HG02759 (cell line): Measurements from ENCODE around the gene CACTIN.
"Not testable (repeated sequence)": the region's sequence is repeated elsewhere in the genome, so short reads cannot be mapped to it uniquely, and the experiment has no call there.

Experiments used
- ATAC-seq: cut with Tn5 transposase; IDR thresholded peaks from one replicate; pipeline ENCODE4 v1.9.1; 2021; ENCODE audit warnings: mild to moderate bottlenecking, moderate library complexity; ENCODE audit not compliant: unreplicated experiment

The CACTIN gene

DNA sequence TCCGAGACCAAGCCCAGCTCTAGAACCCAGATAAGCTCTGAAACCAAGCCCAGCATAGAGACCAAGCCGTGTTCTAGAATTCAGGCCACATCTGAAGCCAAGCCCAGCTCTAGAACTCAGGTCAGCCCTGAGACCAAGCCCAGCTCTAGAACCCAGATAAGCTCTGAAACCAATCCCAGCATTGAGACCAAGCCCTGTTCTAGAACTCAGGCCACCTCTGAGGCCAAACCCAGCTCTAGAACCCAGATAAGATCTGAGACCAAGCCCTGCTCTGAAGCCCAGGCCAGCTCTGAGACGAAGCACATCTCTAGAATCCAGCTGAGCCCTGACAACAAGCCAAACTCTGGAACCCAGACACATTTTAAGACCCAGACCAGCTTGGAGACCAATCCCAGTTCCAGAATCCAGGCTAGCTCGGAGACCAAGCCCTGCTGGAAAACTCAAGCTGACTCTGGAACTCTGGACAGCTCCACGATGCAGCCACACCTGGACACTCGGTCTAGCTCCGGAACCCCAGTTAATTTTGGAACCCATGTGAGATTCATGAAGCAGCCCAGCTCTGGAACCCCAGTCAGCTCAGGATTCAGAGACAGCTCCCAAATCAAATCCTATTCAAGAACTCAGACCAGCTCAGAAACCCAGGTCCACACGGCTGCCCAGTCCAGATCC is 35.5 kb downstream of the CACTIN start:
- ATAC-seq = no peak

DNA sequence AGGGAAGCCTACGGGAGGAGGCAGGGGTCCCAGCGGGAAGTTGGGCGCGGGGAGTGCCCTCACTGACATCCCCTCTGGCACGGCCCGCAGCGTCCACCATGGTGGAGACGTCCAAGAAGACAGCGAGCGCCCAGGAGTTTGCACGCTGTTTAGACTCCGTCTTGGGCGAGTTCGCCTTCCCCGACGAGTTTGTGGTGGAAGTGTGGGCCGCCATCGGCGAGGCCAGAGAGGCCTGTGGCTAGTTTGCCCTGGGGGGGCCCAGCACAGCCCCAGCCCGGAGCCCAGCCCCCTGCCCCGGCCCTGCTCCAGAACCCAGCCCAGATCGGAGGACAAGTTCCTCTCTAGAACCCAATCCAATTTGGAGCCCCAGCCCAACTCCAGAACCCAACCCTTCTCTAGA is 36.6 kb downstream of the CACTIN start:
- ATAC-seq = no peak

DNA sequence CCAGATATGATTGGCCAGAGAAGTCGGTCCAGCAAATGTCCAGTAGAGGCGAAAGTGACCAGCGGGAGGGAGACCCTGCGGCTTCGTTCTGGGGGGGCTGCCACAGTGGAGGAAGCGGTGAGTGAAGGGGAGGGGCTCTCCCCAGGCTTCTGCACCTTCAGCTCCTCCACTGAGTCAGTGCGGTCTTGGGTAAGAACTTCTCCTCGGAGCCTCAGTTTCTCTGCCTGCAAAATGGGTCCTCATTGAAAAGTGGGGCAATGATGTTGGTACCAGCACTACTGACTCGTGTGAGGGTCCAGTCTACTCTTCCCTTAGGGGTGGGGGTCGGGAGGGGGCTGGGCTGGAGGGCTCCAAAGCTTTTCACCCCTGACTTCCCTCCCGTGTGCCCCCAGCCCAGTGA is 37.2 kb downstream of the CACTIN start:
- ATAC-seq = no peak

DNA sequence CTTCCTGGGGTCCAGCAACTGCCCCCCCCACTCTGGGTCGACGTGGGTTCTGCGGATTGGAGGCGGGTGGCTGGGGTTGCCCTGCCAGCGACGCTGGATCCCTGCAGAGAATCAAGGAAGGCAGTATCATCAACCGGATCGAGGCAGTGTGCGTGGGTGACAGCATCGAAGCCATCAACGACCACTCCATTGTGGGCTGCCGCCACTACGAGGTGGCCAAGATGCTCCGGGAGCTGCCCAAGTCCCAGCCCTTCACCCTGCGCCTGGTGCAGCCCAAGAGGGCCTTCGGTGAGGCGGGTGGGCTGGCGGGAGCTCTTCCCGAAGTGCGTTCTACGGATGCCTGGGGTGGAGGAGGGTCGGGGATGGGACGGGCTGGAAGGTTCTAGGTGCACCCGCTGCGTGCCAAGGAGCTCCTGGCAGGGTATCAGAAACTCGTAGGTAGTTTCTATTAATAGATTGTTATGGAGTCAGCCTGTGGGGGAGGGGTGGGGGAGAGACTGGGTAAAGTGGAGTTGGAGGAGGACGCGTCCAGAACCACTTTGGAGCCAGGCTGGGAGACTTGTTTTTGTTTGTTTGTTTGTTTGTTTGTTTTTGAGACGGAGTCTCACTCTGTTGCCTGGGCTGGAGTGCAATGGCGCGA is 39.8 kb downstream of the CACTIN start:
- ATAC-seq = no peak

DNA sequence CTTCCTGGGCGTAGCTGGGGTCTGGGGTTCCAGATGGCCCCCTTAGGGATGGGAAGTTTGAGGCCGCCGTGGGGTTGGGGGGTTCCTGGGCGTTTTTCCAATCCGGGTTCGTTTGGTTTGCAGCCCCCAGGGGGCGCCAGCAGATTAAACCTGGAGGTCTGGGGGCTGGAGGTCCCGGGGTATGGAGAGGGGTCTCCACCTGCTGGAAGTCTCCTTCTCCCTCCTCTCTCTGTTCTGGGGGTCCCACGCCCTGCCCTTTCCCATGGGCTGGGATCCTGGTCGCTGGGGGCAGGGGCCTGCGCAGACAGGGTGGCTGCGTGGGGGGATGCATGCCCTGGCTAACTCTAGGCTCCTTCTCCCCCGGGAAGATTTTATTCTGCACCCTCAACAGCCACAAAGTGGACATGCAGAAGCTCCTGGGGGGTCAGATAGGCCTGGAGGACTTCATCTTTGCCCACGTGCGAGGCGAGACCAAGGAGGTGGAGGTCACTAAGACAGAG is 40.4 kb downstream of the CACTIN start:
- no peak for ATAC-seq

DNA sequence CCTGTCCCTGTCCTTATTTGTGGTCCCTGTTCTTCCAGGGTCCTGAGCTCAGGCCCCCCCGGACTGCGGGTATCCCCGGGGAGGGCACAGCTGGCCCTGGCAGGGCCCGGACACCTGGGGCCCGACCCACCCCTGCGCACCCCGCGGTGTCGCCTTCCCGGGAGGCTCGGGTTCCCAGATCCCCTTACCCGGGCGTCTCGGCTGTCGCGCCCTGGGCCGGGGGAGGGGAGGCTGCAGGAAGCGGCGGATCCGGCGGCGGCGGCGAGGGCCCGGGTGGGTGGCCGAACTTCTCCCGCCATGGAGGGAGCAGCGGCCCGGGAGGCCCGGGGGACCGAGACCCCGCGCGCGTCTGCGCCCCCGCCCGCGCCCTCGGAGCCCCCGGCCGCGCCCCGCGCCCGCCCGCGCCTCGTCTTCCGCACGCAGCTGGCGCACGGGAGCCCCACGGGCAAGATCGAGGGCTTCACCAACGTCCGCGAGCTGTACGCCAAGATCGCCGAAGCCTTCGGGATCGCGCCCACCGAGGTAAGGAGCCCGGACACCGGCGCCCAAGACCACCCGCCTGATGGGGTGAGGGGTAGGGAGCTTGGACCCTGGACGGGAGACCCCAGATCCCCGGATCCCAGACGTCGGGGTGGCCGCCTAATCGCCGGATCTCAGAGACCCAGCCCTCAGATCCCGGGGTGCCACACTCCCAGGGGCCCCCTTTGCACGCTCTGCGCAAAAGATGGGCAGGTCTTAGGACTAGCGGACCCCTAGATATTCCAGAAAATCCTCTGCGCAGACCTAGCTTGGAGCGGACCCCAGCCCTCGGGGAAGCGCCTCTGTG is 41.1 kb downstream of the CACTIN start, which contains the start of gene GIPC3:
Gene GIPC3, plus strand, starts transcription at position 178 of the 826 bp plus-strand sequence. Its CDS starts 120 bp downstream, at position 298.
- no peak for ATAC-seq

DNA sequence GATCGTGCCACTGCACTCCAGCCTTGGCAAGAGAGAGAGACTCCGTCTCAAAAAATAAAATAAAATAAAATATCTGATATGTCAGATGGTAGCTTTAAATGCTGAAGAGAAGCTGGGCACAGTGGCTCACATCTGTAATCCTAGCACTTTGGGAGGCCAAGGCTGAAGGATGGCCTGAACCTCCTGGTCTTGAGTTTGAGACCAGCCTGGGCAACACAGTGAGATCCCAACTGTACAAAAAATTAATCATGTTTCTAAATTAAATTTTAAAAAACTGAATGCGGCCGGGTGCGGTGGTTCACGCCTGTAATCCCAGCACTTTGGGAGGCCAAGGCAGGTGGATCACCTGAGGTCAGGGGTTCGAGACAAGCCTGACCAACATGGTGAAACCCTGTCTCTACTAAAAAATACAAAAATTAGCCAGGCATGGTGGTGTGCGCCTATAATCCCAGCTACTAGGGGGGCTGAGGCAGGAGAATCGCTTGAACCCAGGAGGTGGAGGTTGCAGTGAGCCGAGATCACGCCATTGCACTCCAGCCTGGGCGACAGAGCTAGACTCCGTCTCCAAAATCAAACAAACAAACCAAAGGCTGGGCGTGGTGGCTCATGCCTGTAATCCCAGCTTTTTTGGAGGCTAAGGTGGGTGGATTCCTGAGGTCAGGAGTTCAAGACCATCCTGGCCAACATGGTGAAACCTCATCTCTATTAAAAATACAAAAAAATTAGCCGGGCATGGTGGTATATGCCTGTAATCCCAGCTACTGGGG is 42.4 kb downstream of the CACTIN start:
- not testable (repeated sequence) for ATAC-seq

DNA sequence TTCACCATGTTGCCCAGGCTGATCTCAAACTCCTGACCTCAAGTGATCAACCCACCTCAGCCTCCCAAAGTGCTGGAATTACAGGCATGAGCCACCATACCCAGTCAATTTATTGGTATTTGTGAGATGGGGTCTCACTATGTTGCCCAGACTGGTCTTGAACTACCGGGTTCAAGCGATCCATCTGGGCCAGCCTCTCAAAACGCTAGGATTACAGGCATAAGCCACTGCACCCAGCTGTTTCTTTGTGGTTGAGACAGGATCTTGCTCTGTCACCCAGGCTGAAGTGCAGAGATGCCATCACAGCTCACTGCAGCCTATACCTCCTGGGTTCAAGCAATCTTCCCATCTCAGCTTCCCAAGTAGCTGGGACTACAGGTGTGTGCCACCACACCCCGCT is 44.8 kb downstream of the CACTIN start:
- ATAC-seq = not testable (repeated sequence)

DNA sequence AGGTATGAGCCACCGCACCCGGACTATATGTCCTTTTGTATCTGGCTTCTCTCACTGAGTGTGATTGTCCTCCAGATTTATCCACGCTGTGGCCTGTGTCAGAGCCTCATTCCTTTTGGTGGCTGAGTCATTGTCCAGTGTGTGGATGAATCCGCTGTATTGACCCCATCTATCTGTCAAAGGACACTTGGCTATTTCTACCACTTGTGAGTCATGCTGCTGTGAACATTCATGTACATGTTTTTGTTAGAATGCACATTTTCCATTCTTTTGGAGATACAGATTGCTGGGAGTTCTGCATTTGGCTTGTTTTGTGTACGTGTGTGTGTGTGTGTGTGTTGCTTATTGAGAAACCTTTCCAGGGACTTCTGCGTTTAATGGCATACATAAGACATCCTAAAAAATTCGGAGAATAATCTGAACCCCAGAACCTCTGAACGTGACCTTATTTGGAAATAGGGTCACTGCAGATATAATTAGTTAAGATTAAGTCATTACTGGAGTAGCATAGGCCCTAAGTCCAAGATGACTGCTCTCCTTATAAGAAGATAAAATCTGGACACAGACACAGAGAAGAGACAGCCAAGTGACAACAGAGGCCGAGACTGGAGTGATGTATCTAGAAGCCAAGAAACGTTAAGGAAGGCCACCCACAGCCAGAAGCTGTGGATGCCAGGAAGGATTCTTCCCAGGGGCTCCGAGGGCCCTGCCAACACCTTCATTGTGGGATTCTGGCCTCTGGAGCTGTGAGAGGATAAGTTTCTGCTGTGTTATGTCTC is 46.2 kb downstream of the CACTIN start:
- ATAC-seq = no peak

DNA sequence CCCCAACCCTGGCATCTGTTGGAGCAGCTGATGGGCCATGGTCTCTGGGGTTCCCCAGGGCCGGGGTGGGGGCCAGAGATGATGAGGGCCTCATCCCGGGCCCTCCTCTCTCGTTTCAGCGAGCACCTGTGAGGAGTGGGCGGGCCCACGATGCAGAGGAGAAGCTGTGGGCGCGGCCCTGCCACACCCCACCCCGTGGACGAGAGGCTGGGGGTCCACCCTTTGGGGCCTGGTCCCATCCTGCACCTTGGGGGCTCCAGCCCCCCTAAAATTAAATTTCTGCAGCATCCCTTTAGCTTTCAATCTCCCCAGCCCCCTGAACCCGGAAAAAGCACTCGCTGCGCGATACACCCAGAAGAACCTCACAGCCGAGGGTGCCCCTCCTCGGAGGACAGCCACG is 48.2 kb downstream of the CACTIN start:
- no peak for ATAC-seq

DNA sequence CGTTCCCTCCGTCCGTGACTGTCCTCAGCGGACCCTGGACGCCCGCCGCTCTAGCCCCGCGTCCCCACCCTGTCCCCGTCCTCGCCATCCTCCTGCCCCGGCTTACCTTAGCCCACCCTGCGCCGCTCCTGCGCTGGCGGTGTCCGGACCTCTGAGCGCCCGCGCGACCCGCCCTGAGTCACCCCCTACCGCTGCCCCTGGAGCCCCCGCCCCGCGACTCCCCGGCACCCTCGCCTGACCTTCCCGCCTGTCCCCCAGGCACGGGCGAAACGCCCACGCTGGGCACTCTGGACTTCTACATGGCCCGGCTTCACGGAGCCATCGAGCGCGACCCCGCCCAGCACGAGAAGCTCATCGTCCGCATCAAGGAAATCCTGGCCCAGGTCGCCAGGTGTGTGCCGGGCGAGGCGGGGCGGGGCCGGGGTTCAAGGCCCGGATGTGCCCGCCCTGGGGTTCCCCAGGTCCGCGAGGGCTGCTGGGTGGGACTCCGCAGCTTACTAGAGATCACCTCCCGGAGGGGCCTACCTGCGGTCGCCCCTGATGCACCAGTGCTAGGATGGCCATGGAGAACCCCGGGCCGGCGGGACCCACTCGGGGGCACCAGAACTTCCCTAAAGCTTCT is 48.8 kb downstream of the CACTIN start:
- ATAC-seq = no peak

DNA sequence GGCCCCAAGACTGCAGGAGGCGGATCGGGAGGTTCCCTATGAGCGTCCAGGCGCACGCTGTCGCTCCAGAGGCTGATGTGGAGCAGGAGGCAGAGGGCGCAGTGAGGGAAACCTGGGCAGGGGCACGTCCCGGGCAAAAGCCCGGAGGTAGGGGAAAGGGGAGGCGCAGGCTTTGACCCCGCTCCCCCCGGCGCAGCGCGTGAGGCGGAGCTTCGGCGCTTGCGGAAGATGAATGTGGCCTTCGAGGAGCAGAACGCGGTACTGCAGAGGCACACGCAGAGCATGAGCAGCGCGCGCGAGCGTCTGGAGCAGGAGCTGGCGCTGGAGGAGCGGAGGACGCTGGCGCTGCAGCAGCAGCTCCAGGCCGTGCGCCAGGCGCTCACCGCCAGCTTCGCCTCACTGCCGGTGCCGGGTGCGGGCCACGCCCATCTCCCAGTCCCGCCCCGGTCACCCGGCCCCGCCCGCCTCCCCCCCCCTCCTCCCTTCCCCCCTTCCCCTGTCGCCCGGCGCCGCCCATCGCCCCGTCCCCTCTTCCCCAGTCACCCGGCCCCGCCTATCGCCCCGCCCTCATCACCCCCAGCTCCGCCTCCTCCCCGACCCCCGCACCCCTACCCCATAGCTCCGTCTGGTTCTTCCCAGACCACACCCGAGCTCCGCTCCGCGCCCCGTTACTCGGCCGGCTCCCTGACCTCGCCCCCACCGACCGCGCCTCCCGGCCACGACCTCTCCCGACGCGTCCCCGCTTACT is 49.7 kb downstream of the CACTIN start:
- ATAC-seq = no peak

DNA sequence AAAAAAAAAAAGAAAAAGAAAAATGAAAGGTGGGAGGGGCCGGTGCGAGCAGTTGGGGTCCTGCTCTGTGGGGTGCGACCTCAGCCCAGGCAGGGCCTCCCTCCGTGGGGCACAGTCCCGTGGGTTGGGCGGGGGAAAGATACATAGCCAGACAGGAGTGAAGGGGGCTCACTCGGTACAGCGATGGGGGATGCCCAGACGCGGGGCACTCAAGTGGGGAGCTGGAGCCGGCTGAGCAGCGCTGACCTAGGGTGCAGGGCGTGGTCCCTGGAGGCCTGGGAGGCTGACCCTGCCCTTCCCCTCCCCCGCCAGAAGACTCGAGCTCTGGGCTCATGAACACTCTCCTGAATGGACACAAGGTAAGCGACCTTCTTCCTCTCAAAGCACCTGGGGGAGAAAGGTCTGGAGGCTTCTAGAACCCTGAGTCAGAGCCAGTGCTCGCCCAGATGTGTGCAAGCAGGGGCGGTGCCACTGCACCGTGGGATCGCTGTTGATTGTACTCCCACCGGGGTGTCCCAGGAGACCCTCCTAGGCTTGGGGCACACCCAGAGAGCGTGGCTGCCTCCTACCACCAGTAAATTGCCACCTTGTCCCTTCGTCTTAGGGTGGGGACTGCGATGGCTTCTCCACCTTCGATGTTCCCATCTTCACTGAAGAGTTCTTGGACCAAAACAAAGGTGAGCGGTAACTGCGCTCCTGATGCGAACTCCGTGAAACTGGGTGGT is 50.5 kb downstream of the CACTIN start:
- no peak for ATAC-seq

DNA sequence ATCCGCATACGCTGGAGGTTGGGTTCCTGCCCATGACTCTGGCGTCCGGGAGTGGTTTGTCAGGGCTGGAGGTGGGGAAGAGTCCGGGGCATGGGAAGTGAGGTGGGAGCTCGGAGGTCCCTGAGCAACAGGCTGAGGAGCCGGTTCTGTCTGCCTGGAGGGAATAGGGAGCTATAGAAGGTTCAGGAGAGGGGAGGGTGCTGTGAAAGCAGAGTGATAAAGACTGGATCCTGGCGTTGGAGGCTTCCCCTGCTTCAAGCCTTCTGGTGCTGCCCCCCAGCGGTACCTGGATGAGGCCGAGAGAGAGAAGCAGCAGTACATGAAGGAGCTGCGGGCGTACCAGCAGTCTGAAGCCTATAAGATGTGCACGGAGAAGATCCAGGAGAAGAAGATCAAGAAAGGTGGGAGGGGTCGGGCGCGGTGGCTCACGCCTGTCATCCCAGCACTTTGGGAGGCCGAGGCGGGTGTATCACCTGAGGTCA is 51.3 kb downstream of the CACTIN start:
- no peak for ATAC-seq

DNA sequence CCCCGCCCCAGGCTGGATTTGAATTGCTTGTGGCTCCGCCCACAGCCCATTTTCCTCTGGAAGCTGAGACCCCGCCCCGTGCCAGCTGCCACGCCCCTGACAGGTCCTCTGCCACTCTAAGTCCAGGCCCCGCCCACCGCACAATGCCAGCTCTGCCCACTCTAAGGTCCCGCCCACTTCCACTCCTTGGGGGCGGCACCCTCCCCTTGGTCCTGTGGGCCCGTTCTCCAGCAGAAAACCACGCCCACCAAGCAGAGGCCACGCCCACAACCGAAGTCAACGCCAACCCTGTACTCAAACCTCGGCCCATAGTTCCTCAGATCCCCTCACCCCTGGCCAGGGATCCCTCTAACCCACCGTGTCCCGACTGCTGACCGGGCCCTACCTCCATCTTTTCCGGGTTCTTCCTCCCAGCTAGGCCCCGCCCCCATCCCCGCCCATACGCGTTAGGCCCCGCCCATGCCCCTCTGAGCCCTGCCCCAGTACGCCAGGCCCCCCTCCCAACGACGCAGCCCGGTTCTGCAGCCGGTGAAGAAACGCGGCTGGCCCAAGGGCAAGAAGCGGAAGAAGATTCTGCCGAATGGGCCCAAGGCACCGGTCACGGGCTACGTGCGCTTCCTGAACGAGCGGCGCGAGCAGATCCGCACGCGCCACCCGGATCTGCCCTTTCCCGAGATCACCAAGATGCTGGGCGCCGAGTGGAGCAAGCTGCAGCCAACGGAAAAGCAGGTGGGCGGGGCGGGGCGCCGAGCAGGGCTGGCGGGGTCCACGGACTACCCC is 52.5 kb downstream of the CACTIN start:
- ATAC-seq = no peak

DNA sequence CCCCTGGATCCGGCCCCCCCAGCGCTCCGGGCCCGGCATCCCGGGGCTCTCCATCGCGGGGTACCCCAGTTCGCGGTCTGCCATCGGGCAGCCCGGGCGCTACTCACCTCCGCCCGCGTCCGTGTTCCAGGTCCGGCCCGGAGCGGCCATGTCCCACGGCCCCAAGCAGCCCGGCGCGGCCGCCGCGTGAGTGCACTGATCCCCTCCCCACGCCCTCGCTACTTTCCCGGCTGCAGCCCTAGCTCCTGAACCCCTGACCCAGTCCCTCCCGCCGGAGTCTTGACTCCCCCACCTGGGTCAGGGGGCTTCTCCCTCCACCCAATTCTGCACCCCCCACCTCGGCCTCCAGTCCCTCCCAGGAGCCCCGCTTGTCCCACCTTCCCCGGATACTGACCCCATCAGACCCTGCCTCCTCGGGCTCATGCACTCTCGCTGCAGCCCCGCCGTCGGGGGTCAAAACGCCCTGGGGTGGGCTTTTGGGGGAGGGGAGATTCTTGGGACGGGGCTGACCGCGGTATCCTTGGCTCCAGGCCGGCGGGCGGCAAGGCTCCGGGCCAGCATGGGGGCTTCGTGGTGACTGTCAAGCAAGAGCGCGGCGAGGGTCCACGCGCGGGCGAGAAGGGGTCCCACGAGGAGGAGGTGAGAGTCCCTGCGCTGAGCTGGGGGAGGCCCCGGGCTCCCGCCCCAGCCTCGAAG is 53.3 kb downstream of the CACTIN start:
- ATAC-seq = peak; percentile 13

DNA sequence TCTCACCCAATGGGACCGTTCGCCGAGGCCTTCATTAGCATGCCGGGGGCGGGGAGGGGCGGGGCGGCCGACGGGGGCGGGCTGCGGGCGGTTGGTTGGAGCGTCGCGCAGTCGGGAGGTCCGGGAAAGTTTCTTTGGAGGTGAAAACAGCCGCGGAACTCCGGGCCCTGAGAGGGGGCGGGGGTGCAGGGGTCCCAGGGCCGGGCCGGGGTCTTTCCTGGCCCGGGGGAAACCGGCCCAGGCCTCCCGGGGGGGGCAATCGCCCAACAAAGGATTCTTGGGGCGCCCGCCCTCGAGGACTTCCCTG is 53.8 kb downstream of the CACTIN start, which contains the start of gene HMG20B:
Gene HMG20B, plus strand, starts transcription at position 90 of the 307 bp plus-strand sequence. CDS start 366 bp downstream, outside the sequence.
- no peak for ATAC-seq
